ENCODE results near the gene DAP3. TPM values are rescaled to one million over a fixed set of nuclear protein-coding genes. Genes with fewer than 3 reads are reported as not detected.
"Not testable (repeated sequence)": the region's sequence is repeated elsewhere in the genome, so short reads cannot be mapped to it uniquely, and the experiment has no call there.

The DAP3 gene
- total and polyA plus RNA-seq, 9 of the 15 experiments (the other 6 are each of a cell fraction or from before 2014, with no cell fraction given) = 155 to 484 (median 298) TPM

DNA sequence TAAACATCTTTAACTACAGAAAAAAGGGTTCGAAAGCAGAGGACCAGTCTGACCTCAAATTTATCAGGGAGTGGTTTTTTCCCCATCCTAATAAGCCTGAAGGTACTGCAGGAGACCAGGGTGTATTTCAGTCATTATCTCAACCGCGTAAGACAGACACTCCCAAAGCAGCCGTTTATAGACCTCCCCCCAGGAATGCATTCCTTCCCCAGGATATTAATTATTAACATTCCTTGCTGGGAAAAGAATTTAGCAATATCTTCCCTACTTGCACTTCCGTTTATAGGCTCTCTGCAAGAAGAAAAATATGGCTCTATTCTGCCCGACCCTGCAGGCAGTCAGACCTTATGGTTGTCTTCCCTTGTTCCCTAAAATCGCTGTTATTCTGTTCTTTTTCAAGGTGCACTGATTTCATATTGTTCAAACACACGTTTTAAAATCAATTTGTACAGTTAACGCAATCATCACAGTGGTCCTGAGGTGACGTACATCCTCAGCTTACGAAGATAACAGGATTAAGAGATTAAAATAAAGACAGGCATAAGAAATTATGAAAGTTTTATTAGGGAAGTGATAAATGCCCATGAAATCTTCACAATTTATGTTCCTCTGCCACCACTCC, 46.2 kb upstream of the DAP3 start:
- H3K9ac ChIP-seq (ENCODE audit: insufficient read depth in 1 of 2, low read depth in 2 of 2, low read length in 2 of 2); ATAC-seq; H3K9me1 ChIP-seq (ENCODE audit: control insufficient read depth, insufficient read depth, low read length); DNase-seq (ENCODE audit: extremely low read depth in 1 of 4, low spot score in 3 of 4); H3K9me3 ChIP-seq (replicated peaks; ENCODE audit: control insufficient read depth, insufficient read depth, low read depth, low read length); H3K4me1 ChIP-seq (replicated peaks in 1 of 2; ENCODE audit: control insufficient read depth in 2 of 2, insufficient read depth in 2 of 2, low read length in 2 of 2); POLR2A ChIA-PET; H3K36me3 ChIP-seq (ENCODE audit: control insufficient read depth, insufficient read depth, low read length); FAIRE-seq; H3K79me2 ChIP-seq (ENCODE audit: control insufficient read depth, insufficient read depth, low read length); in situ Hi-C loops (cut with MboI); H3K4me3 ChIP-seq; BruUV-seq (replicated peaks); H3K4me2 ChIP-seq (ENCODE audit: insufficient read depth, low read length); H2AFZ ChIP-seq (ENCODE audit: low read depth, low read length); H3K27me3 ChIP-seq (ENCODE audit: control insufficient read depth in 2 of 2, insufficient read depth in 2 of 2, low read length in 2 of 2); intact Hi-C loops (cut with micrococcal nuclease); H4K20me1 ChIP-seq (replicated peaks; ENCODE audit: control insufficient read depth, insufficient read depth, low read length); H3K27ac ChIP-seq (ENCODE audit: extremely low read depth, low read depth, low read length): not testable (repeated sequence)
- CTCF ChIA-PET (ENCODE audit: low intra/inter-chr PET ratio) = interaction anchor here (0.6 kb wide), 1 partner anchor 35 kb away, joined by 3 read pairs; no protein-coding TSS in a partner anchor
- TF ChIP-seq ZNF445 (CRISPR knock-in tag; IDR thresholded peaks at IDR 0.05; ENCODE audit: low read depth) (peak; percentile 90), CBX5 (IDR thresholded peaks at IDR 0.05; ENCODE audit: borderline replicate concordance, low read depth) (peak; percentile 85; the same call in 1 of the 2 replicates), TRIM28 (IDR thresholded peaks at IDR 0.05) (peak; percentile 83), CBX1 (IDR thresholded peaks at IDR 0.05; ENCODE audit: low read depth) (0 out of 2 replicates have a peak, but pooled peaks have one; percentile 48), TRIM24 (IDR thresholded peaks at IDR 0.05) (0 out of 4 replicates have a peak, but pooled peaks of 1 of the 2 experiments have one; percentile 49), CBX3 (IDR thresholded peaks at IDR 0.05; ENCODE audit: borderline replicate concordance in 1 of 2, low read length in 2 of 2) (peak in 1 of 2 experiments; percentile 91; a peak in 1 of 3 replicates)
- WGBS (ENCODE audit: insufficient coverage, low coverage, missing lambda C conversion rate) = 38% methylated on average over 10 of the region's 11 CpGs

DNA sequence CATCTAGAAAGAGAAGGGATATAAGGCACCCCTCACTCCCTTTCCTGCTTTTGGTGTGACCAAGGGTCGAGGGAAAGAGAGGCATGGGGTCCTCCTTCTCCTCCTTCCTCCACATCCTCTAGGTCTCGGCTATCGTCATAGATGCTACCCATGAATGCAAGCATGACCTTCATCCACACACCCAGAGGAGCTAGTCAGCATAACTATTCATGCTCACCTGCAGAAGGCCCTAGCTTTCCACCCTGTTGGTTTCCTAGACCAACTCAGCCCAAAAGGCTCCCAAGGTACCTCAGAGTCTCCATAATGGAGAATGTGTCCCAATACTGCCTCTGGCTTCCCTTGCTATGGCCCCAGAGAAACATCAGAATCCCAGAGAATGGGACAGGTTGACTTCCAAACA, 45.7 kb upstream of the DAP3 start:
- ATAC-seq (peak; percentile 50; the same call in 2 of the 3 replicates), FAIRE-seq (no peak), DNase-seq (ENCODE audit: extremely low read depth in 1 of 4, low spot score in 3 of 4) (no peak)
- 10% methylated on average over 3 of the region's 3 CpGs for WGBS (ENCODE audit: insufficient coverage, low coverage, missing lambda C conversion rate)
- no peak overlapping the region for H3K4me3 ChIP-seq
- no peaks in the 10 kb centered on the region for H3K9me1 ChIP-seq (ENCODE audit: control insufficient read depth, insufficient read depth, low read length)
- CTCF ChIA-PET (ENCODE audit: low intra/inter-chr PET ratio) = no interaction called here
- H3K36me3 ChIP-seq (ENCODE audit: control insufficient read depth, insufficient read depth, low read length) = no peaks in the 10 kb centered on the region
- peaks cover 7% of the 10 kb centered on the region for H3K9me3 ChIP-seq (replicated peaks; ENCODE audit: control insufficient read depth, insufficient read depth, low read depth, low read length)
- H3K27me3 ChIP-seq (ENCODE audit: control insufficient read depth in 2 of 2, insufficient read depth in 2 of 2, low read length in 2 of 2) = no peaks in the 10 kb centered on the region
- no TSS peak for BruUV-seq (replicated peaks)
- H4K20me1 ChIP-seq (replicated peaks; ENCODE audit: control insufficient read depth, insufficient read depth, low read length) = no peaks in the 10 kb centered on the region
- no peaks in the 10 kb centered on the region; a peak in 1 of 5 replicates for H3K4me1 ChIP-seq (replicated peaks in 1 of 2; ENCODE audit: control insufficient read depth in 2 of 2, insufficient read depth in 2 of 2, low read length in 2 of 2)
- H3K4me2 ChIP-seq (ENCODE audit: insufficient read depth, low read length) = no peak overlapping the region
- H2AFZ ChIP-seq (ENCODE audit: low read depth, low read length) = no peak overlapping the region
- H3K9ac ChIP-seq (ENCODE audit: insufficient read depth in 1 of 2, low read depth in 2 of 2, low read length in 2 of 2) = no peak overlapping the region
- H3K27ac ChIP-seq (ENCODE audit: extremely low read depth, low read depth, low read length) = no peak overlapping the region
- in situ Hi-C loops (cut with MboI) (no loop called here), intact Hi-C loops (cut with micrococcal nuclease) (no loop called here)
- POLR2A ChIA-PET = no interaction called here
- no peaks in the 10 kb centered on the region for H3K79me2 ChIP-seq (ENCODE audit: control insufficient read depth, insufficient read depth, low read length)
- TF ChIP-seq CBX5 (IDR thresholded peaks at IDR 0.05; ENCODE audit: borderline replicate concordance, low read depth) (peak; percentile 98), ZBTB8A (IDR thresholded peaks at IDR 0.05; ENCODE audit: partially characterized antibody) (no peak), PHF20 (IDR thresholded peaks at IDR 0.05; ENCODE audit: partially characterized antibody) (no peak), HLTF (IDR thresholded peaks at IDR 0.05) (peak; percentile 89), SNRNP70 (optimal IDR thresholded peaks at IDR 0.05; ENCODE audit: low read depth, low read length) (no peak), ZZZ3 (IDR thresholded peaks at IDR 0.05) (no peak), CBX3 (IDR thresholded peaks at IDR 0.05; ENCODE audit: borderline replicate concordance in 1 of 2, low read length in 2 of 2) (peak; percentile 71 to 99), RBM25 (IDR thresholded peaks at IDR 0.05; ENCODE audit: low read depth, low read length, severe bottlenecking) (no peak), ZNF274 (IDR thresholded peaks at IDR 0.05; ENCODE audit: borderline replicate concordance, low read depth, low read length) (no peak)
- TF ChIP-seq, protein P1, sequence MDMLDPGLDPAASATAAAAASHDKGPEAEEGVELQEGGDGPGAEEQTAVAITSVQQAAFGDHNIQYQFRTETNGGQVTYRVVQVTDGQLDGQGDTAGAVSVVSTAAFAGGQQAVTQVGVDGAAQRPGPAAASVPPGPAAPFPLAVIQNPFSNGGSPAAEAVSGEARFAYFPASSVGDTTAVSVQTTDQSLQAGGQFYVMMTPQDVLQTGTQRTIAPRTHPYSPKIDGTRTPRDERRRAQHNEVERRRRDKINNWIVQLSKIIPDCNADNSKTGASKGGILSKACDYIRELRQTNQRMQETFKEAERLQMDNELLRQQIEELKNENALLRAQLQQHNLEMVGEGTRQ (CRISPR knock-in tag; IDR thresholded peaks at IDR 0.05) = no peak
- TF ChIP-seq, protein P2, sequence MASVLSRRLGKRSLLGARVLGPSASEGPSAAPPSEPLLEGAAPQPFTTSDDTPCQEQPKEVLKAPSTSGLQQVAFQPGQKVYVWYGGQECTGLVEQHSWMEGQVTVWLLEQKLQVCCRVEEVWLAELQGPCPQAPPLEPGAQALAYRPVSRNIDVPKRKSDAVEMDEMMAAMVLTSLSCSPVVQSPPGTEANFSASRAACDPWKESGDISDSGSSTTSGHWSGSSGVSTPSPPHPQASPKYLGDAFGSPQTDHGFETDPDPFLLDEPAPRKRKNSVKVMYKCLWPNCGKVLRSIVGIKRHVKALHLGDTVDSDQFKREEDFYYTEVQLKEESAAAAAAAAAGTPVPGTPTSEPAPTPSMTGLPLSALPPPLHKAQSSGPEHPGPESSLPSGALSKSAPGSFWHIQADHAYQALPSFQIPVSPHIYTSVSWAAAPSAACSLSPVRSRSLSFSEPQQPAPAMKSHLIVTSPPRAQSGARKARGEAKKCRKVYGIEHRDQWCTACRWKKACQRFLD (CRISPR knock-in tag; IDR thresholded peaks at IDR 0.05) = no peak
